ENCODE measurements around the gene PLXNB2.

PLXNB2 gene

DNA sequence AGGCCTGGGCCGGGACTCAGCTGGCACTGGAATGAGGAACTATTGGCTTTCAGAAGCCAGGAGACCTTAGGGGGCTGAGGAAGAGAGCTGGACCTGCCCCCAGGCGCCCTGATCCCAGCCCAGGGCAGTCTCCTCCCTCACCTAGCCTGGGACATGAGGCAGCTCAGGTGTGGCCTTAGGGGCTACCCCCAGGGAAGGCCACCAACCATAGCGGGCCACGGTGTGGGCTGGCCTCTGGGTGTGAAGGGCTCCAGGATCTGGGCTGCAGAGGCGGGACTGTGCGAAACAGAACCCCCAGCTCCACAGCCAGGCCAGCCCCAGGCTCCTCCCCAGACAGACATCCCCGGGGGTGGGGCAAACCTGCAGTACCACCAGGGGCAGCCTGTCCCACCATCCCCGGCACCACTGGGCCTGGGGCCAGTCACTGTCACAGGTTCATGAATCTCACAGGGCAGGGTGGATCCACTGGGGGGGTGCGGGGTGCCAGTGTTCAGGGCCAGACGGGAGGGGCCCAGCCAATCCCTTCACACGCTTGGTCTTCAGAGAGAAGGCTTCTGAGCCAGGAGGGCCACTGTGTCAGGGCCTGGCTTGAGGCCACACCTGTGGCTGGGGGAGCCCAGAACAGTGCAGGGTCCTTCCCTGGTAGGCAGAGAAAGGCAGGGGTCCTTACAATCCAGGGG is 3.5 kb downstream of the PLXNB2 start:
- TF ChIP-seq, protein P1, sequence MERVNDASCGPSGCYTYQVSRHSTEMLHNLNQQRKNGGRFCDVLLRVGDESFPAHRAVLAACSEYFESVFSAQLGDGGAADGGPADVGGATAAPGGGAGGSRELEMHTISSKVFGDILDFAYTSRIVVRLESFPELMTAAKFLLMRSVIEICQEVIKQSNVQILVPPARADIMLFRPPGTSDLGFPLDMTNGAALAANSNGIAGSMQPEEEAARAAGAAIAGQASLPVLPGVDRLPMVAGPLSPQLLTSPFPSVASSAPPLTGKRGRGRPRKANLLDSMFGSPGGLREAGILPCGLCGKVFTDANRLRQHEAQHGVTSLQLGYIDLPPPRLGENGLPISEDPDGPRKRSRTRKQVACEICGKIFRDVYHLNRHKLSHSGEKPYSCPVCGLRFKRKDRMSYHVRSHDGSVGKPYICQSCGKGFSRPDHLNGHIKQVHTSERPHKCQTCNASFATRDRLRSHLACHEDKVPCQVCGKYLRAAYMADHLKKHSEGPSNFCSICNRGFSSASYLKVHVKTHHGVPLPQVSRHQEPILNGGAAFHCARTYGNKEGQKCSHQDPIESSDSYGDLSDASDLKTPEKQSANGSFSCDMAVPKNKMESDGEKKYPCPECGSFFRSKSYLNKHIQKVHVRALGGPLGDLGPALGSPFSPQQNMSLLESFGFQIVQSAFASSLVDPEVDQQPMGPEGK (CRISPR knock-in tag; IDR thresholded peaks at IDR 0.05; ENCODE audit: borderline replicate concordance), result no peak
- TF ChIP-seq, protein P2, sequence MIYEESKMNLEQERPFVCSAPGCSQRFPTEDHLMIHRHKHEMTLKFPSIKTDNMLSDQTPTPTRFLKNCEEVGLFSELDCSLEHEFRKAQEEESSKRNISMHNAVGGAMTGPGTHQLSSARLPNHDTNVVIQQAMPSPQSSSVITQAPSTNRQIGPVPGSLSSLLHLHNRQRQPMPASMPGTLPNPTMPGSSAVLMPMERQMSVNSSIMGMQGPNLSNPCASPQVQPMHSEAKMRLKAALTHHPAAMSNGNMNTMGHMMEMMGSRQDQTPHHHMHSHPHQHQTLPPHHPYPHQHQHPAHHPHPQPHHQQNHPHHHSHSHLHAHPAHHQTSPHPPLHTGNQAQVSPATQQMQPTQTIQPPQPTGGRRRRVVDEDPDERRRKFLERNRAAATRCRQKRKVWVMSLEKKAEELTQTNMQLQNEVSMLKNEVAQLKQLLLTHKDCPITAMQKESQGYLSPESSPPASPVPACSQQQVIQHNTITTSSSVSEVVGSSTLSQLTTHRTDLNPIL (CRISPR knock-in tag; IDR thresholded peaks at IDR 0.05; ENCODE audit: low read depth), result no peak
- TF ChIP-seq TCF4 (CRISPR knock-in tag; IDR thresholded peaks at IDR 0.05; ENCODE audit: borderline replicate concordance) (no peak), ESRRG (CRISPR knock-in tag; IDR thresholded peaks at IDR 0.05) (no peak), ARNTL (CRISPR knock-in tag; IDR thresholded peaks at IDR 0.05; ENCODE audit: borderline replicate concordance, low read depth) (no peak), ZNF70 (CRISPR knock-in tag; IDR thresholded peaks at IDR 0.05) (no peak), SNAI2 (CRISPR knock-in tag; IDR thresholded peaks at IDR 0.05) (no peak), RARB (CRISPR knock-in tag; IDR thresholded peaks at IDR 0.05) (no peak), ZNF8 (CRISPR knock-in tag; IDR thresholded peaks at IDR 0.05) (no peak), BACH2 (CRISPR knock-in tag; IDR thresholded peaks at IDR 0.05; ENCODE audit: borderline replicate concordance) (no peak), TOX (CRISPR knock-in tag; IDR thresholded peaks at IDR 0.05; ENCODE audit: borderline replicate concordance) (no peak), OSR1 (CRISPR knock-in tag; IDR thresholded peaks at IDR 0.05) (no peak), CSDC2 (CRISPR knock-in tag; IDR thresholded peaks at IDR 0.05) (no peak), ZFP3 (CRISPR knock-in tag; IDR thresholded peaks at IDR 0.05) (no peak)
- TF ChIP-seq, protein P3, sequence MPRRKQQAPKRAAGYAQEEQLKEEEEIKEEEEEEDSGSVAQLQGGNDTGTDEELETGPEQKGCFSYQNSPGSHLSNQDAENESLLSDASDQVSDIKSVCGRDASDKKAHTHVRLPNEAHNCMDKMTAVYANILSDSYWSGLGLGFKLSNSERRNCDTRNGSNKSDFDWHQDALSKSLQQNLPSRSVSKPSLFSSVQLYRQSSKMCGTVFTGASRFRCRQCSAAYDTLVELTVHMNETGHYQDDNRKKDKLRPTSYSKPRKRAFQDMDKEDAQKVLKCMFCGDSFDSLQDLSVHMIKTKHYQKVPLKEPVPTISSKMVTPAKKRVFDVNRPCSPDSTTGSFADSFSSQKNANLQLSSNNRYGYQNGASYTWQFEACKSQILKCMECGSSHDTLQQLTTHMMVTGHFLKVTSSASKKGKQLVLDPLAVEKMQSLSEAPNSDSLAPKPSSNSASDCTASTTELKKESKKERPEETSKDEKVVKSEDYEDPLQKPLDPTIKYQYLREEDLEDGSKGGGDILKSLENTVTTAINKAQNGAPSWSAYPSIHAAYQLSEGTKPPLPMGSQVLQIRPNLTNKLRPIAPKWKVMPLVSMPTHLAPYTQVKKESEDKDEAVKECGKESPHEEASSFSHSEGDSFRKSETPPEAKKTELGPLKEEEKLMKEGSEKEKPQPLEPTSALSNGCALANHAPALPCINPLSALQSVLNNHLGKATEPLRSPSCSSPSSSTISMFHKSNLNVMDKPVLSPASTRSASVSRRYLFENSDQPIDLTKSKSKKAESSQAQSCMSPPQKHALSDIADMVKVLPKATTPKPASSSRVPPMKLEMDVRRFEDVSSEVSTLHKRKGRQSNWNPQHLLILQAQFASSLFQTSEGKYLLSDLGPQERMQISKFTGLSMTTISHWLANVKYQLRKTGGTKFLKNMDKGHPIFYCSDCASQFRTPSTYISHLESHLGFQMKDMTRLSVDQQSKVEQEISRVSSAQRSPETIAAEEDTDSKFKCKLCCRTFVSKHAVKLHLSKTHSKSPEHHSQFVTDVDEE (CRISPR knock-in tag; IDR thresholded peaks at IDR 0.05), result no peak
- TF ChIP-seq, protein P4, sequence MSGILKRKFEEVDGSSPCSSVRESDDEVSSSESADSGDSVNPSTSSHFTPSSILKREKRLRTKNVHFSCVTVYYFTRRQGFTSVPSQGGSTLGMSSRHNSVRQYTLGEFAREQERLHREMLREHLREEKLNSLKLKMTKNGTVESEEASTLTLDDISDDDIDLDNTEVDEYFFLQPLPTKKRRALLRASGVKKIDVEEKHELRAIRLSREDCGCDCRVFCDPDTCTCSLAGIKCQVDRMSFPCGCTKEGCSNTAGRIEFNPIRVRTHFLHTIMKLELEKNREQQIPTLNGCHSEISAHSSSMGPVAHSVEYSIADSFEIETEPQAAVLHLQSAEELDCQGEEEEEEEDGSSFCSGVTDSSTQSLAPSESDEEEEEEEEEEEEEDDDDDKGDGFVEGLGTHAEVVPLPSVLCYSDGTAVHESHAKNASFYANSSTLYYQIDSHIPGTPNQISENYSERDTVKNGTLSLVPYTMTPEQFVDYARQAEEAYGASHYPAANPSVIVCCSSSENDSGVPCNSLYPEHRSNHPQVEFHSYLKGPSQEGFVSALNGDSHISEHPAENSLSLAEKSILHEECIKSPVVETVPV (CRISPR knock-in tag; IDR thresholded peaks at IDR 0.05), result no peak
- ATAC-seq, result no peak

DNA sequence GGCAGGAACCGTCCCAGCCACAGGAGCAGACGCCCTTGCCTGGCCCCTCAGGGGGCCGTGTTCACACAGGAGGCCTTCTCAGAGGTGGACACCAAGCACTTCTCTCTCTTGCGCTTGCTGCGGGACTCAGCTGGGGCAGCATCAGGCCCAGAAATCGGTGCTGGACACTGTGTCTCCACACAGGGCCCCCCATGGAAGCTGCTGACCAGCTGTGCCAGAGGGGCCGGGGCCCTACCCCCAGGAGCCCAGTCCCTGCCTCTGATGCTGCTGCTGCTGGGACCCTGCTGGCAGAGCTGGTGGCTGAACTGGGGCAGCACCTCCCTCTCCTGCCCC is 4.0 kb downstream of the PLXNB2 start:
- TF ChIP-seq ZFP30 (CRISPR knock-in tag; IDR thresholded peaks at IDR 0.05) (no peak), ARNTL (CRISPR knock-in tag; IDR thresholded peaks at IDR 0.05; ENCODE audit: borderline replicate concordance, low read depth) (no peak), ZFP3 (CRISPR knock-in tag; IDR thresholded peaks at IDR 0.05) (no peak), OSR1 (CRISPR knock-in tag; IDR thresholded peaks at IDR 0.05) (no peak), TOX (CRISPR knock-in tag; IDR thresholded peaks at IDR 0.05; ENCODE audit: borderline replicate concordance) (no peak)
- TF ChIP-seq, protein P2 (CRISPR knock-in tag; IDR thresholded peaks at IDR 0.05; ENCODE audit: low read depth), result no peak
- no peak for ATAC-seq

DNA sequence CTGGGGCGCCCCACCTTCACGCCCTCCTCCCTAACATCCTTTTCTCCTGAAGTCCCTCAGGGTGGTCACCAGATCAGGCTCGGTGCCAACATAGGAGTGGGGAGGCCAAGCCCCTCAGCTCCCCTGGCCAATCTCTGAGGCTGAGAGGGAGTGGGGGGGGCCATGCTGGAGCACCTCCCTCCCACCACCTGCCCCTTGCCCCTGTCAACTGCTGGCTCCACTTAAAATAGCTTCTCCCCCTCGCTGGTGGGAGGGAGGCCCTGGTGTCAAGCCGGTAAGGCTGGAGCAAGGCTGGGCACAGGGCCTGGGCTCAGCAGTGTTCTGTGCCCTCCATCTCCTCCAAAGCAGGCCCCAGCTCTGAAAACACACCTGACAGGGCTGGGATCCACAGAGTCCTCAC is 4.9 kb downstream of the PLXNB2 start:
- no peak for ATAC-seq
- no peak for TF ChIP-seq ZFP30 (CRISPR knock-in tag; IDR thresholded peaks at IDR 0.05)
- TF ChIP-seq ESRRG (CRISPR knock-in tag; IDR thresholded peaks at IDR 0.05), result no peak
- no peak for TF ChIP-seq SNAI2 (CRISPR knock-in tag; IDR thresholded peaks at IDR 0.05)
- TF ChIP-seq ISL1 (CRISPR knock-in tag; IDR thresholded peaks at IDR 0.05), result no peak
- TF ChIP-seq, protein P2 (CRISPR knock-in tag; IDR thresholded peaks at IDR 0.05; ENCODE audit: low read depth), result no peak
- TF ChIP-seq, protein P3 (CRISPR knock-in tag; IDR thresholded peaks at IDR 0.05), result no peak
- no peak for TF ChIP-seq TOX (CRISPR knock-in tag; IDR thresholded peaks at IDR 0.05; ENCODE audit: borderline replicate concordance)
- TF ChIP-seq ZNF565 (CRISPR knock-in tag; conservative IDR thresholded peaks at IDR 0.05; ENCODE audit: low read depth), result no peak
- TF ChIP-seq ZFP3 (CRISPR knock-in tag; IDR thresholded peaks at IDR 0.05), result no peak
- no peak for TF ChIP-seq TCF4 (CRISPR knock-in tag; IDR thresholded peaks at IDR 0.05; ENCODE audit: borderline replicate concordance)
- TF ChIP-seq CSDC2 (CRISPR knock-in tag; IDR thresholded peaks at IDR 0.05), result no peak
- TF ChIP-seq ZC3H10 (CRISPR knock-in tag; IDR thresholded peaks at IDR 0.05), result no peak
- no peak for TF ChIP-seq OSR1 (CRISPR knock-in tag; IDR thresholded peaks at IDR 0.05)
- TF ChIP-seq, protein P1 (CRISPR knock-in tag; IDR thresholded peaks at IDR 0.05; ENCODE audit: borderline replicate concordance), result no peak
- no peak for TF ChIP-seq ZNF70 (CRISPR knock-in tag; IDR thresholded peaks at IDR 0.05)
